HS-27A (cell line): ENCODE measurements around the gene NSMCE1.
"Not testable (repeated sequence)": the region's sequence is repeated elsewhere in the genome, so short reads cannot be mapped to it uniquely, and the experiment has no call there.

Experiments used
- DNase-seq: peaks from one replicate; pipeline ENCODE4 v3.0.0-alpha.2; 2012; ENCODE audit warnings: low read depth, missing footprints

Gene NSMCE1

DNA sequence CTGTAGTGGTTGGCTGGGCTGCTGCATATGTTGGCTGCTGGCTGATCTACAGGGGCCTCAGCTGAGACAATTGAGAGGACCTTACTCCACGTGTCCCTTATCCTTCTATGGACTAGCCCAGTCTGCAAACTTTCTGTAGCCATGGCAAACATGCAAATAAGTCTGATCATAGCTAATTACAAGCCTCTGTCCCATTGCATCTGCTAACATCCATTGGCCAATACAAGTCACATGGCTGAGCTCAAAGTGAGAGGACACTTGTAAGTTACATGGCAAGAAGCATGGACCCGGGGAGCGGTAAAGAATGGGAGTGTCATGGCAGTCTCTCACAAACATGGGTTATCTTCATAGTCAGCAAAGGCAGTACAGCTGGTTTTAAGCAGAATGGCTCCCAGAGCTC, 33.6 kb upstream of the NSMCE1 start:
- no peak for DNase-seq

DNA sequence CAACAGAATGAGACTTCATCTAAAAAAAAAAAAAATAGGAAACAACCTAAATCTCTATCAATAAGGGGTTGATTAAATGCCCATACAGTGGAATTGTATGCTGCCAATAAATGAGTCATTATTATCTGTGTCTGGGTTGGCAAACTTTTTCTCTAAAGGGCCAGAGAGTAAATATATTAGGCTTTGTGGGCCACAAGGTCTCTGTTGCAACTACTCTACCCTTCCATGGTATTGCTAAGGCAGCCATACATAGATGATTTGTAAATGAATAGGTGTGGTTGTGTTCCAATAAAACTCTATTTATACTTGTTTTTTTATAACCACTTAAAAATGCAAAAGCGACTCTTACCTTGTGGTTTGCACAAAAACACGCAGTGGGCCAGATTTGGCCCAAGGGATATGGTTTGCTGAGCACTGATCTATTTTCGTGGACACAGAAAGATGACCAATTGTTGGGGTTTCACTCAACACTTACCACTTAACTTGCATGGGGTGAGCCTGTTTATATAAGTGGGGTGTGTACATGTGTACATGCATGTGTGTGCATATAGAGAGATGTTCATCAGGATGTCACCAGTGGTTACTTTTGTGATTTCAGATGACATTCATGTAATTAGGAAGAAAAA, 32.8 kb upstream of the NSMCE1 start:
- DNase-seq = no peak

GRCh38 chr16:27298132-27298531, 29.6 kb upstream of the NSMCE1 start:
- DNase-seq = no peak

DNA sequence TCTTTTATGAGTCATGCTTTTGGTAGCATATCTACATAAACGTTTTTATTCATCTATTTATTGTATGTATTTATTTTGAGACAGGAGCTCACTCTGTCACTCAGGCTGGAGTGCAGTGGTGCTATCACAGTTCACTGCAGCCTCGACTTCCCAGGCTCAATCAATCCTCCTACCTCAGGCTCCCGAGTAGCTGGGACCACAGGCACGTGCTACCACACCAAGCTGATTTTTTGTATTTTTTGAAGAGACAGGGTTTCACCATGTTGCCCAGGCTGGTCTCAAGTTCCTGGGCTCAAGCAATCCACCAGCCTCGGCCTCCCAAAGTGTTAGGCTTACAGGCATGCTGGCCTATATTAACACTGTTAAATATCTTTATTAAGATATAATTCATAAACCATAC, 24.8 kb upstream of the NSMCE1 start:
- DNase-seq = no peak

GRCh38 chr16:27291722-27292240, 23.2 kb upstream of the NSMCE1 start:
- no peak for DNase-seq

- DNase-seq = no peak
These were observed 22.5 kb upstream of the NSMCE1 start for GRCh38 chr16:27291106-27291505.

- no peak for DNase-seq
These were observed 22.0 kb upstream of the NSMCE1 start for GRCh38 chr16:27290562-27290961.

- no peak for DNase-seq
These were observed 21.1 kb upstream of the NSMCE1 start for GRCh38 chr16:27289669-27290068.

- not testable (repeated sequence) for DNase-seq
These were observed 19.7 kb upstream of the NSMCE1 start for GRCh38 chr16:27288313-27288712.

DNA sequence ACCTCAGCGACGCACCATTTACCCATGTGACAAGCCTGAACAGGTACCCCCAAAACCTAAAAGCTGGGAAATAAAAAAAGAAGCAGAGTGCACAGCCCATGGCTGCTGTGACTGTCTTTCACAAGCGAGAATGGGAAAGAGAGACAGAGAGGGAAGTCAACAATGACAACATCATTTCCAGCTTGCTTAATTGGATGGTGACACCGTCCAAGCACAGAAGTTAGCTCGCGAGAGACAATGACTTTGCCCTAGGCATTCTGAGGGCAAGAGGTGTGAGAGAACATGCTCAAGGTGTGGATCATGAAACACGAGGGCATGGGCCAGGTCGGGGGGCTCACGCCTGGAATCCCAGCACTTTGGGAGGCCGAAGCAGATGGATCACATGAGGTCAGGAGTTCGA, 19.3 kb upstream of the NSMCE1 start:
- DNase-seq = no peak

DNA sequence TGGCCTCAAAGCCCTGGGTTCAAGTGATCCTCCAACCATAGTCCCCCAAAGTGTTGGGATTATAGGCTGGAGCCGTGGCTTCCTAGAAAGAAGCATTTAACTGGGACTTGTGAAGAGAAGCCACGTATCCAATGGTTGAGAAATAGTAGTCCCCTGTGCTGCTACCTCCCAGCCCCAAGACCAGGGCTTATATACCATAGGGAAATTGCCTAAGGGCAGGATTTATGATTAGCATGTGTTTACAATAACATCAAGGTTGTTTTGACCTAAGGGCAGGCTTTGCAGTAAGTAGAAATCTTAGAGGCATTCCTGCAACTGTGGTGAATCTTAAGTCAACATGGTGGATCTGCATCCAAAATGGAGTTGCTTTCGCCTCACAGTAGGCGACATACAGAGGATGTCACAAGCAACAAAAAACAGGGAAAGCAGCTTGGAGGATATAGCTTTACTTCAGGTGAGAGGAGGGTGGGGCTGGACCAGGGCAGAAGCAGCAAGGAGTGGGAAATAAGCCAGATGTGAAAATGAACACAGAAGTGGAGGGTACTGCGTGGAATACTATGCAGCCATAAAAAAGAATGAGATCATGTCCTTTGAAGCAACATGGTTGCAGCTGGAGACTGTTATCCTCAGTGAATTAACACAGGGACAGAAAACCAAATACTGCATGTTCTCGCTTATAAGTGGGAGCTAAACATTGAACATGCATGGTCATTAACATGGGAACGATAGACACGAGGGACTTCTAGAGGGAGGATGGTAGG, 18.7 kb upstream of the NSMCE1 start:
- no peak for DNase-seq

DNA sequence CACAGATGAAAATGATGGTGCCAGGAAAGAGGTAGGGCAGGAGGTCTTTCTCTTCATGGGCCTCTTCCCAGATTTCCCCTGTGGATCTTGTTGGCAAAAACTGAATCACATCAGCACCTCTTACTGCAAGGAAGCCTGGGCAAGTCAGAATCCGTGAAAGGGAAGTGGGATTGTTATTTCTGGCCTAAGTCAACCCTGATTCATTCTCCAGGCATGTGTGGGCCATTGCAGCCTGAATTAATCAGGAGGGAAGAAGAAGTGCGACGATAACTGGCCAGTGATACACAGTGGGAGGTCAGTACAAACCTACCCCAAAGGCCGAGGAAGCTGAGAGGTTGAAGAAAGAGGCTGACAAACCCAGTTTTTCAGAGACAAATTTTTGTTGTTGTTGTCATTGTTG, 17.9 kb upstream of the NSMCE1 start:
- DNase-seq = peak; percentile 88

- DNase-seq = no peak
These were observed 17.2 kb upstream of the NSMCE1 start for GRCh38 chr16:27285676-27286196.

GRCh38 chr16:27284865-27285675, 16.5 kb upstream of the NSMCE1 start:
- DNase-seq = no peak

- no peak for DNase-seq
These were observed 12.7 kb upstream of the NSMCE1 start for GRCh38 chr16:27281243-27281642.

- DNase-seq = no peak
These were observed 6.8 kb upstream of the NSMCE1 start for GRCh38 chr16:27275394-27275793.

- DNase-seq = not testable (repeated sequence)
These were observed 5.9 kb upstream of the NSMCE1 start for GRCh38 chr16:27274424-27274874.

- no peak for DNase-seq
These were observed 5.3 kb upstream of the NSMCE1 start for GRCh38 chr16:27273670-27274423.

GRCh38 chr16:27273330-27273669, 4.7 kb upstream of the NSMCE1 start:
- no peak for DNase-seq

- DNase-seq = not testable (repeated sequence)
These were observed 4.1 kb upstream of the NSMCE1 start for GRCh38 chr16:27272697-27273096.

GRCh38 chr16:27272076-27272475, 3.5 kb upstream of the NSMCE1 start:
- no peak for DNase-seq

GRCh38 chr16:27270349-27270748, 1.8 kb upstream of the NSMCE1 start:
- DNase-seq = no peak
